ENCODE data around the gene LCN10. TPM values are rescaled to one million over a fixed set of nuclear protein-coding genes. Genes with fewer than 3 reads are reported as not detected.

Gene LCN10
- total and polyA plus RNA-seq, 4 experiments from 2014 or later = 0.22 to 1.3 (median 0.70) TPM

DNA sequence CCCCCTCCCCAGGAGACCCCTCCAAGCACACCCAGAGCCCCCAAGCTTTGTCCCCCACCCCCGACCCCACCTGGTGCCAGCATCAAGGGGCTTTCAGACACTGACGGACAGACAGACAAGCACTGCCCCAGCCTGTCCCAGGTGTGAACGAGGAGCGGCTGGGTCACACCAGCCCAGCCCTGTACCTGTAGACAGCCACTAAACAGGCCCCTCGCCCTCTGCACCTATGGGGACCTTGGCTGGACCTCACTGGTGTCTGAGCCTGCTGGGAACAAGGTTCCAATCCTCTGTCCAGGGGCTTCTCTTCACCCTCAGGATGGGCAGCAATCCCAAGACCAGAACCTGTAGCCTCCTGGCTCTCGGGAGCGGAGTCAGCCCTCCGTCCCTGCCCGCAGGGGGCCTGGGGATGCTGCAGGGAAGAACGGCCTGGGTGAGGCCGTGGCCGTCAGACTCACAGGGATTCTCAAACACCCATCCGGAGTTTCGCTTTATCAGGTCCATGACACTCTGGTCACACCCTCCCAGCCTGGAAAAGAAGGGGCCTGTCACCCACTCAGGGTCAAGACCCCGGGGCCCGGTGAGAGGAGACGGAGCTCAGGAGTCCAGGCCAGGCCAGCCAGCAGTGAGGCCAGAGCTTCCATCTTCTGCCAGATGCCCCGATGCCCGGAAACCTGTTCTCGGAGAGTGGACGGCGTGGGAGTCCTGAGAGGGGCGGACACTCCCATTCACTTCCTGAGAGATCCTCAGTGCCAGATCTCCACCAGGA lies 2.8 kb upstream of the LCN10 start:
- Mint-ChIP-seq H3K9me3 (peaks cover 0 to 1% (median 0%) of the 10 kb centered on the region in 8 donors), H3K36me3 (no peaks in the 10 kb centered on the region), H3K4me3 (no peak overlapping the region), H3K4me1 (peaks cover 0 to 7% (median under 1%) of the 10 kb centered on the region in 4 donors), H3K27ac (no peak overlapping the region), H3K27me3 (peaks cover 0 to 3% of the 10 kb centered on the region in 2 donors)
- Histone ChIP-seq H3K4me3 (ENCODE audit: low read length in 2 of 2) (no peak overlapping the region), H3K36me3 (ENCODE audit: insufficient read depth, low read length) (no peaks in the 10 kb centered on the region), H3K4me1 (ENCODE audit: insufficient read depth, low read length) (peaks cover 13% of the 10 kb centered on the region), H3K27me3 (ENCODE audit: insufficient read depth, low read length) (no peaks in the 10 kb centered on the region), H3K9me3 (ENCODE audit: control insufficient read depth in 1 of 2, low read length in 2 of 2) (no peaks in the 10 kb centered on the region), H3K27ac (ENCODE audit: low read depth, low read length) (no peak overlapping the region)
- ChIA-PET POLR2A (ENCODE audit: partially characterized antibody) (interaction anchor here (0.5 to 0.7 kb wide), 2 partner anchors 19 to 45 kb away, joined by 3 read pairs; no protein-coding TSS in a partner anchor), CTCF (ENCODE audit: partially characterized antibody) (no interaction called here)
- peak in 1 of 5 donors; percentile 38 for DNase-seq
- intact Hi-C loops (cut with micrococcal nuclease) = no loop called here

DNA sequence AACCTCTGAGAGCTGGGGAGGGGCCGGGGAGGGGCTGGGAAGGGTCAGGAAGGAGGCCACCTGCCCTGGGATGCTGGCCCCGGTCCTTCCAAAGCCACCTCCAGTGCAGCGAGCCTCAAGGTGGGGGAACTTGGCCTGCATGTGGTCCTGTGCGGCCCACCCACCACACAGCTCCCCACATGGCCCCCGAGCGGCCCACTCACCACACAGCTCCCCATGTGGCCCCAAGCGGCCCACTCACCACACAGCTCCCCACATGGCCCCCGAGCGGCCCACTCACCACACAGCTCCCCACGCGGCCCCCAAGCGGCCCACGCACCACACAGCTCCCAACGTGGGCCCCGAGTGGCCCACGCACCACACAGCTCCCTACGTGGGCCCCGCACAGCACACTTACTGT lies 2.0 kb upstream of the LCN10 start:
- no peak overlapping the region for H3K27ac Mint-ChIP-seq
- POLR2A ChIA-PET (ENCODE audit: partially characterized antibody) = interaction anchor here (0.5 to 0.7 kb wide), 2 partner anchors 18 to 44 kb away, joined by 3 read pairs; no protein-coding TSS in a partner anchor

DNA sequence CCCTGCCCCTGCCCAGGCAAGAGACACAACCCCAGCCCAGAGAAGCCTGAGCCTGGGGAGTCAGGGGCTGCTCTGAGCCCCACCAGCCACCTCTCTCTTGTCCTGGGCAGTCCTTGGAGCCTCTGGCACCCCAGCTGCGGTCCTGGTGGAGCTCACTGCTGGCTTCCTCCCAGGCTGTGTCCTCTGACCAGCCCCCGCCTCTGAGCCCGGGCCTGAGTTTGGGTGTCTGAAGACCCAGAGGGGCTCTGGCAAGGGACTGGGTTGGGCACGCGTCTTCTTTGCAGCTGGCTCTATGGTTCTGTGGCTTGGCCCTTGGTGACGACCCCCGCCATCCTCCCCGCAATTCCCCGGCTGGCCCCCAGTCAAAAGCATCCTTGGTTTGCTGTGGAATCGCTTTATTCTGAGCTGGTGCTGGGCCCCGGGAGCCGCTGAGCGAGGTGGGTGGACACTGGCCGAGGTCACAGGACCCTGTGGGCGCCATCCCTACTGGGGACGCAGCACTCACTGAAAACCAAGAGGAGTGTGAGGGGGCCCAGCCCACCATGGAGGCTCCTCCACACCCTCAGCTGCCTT lies 985 bp upstream of the LCN10 start:
- intact Hi-C loops (cut with micrococcal nuclease) = no loop called here
- H3K27me3 Mint-ChIP-seq = peaks cover 0 to 3% of the 10 kb centered on the region in 2 donors
- H3K36me3 Mint-ChIP-seq = no peaks in the 10 kb centered on the region
- H3K27ac Mint-ChIP-seq = no peak overlapping the region
- Histone ChIP-seq H3K27me3 (ENCODE audit: insufficient read depth, low read length) (no peaks in the 10 kb centered on the region), H3K27ac (ENCODE audit: low read depth, low read length) (no peak overlapping the region), H3K4me3 (ENCODE audit: low read length in 2 of 2) (no peak overlapping the region), H3K36me3 (ENCODE audit: insufficient read depth, low read length) (no peaks in the 10 kb centered on the region), H3K4me1 (ENCODE audit: insufficient read depth, low read length) (peaks cover 13% of the 10 kb centered on the region), H3K9me3 (ENCODE audit: control insufficient read depth in 1 of 2, low read length in 2 of 2) (no peaks in the 10 kb centered on the region)
- peaks cover 0 to 7% (median 3%) of the 10 kb centered on the region in 4 donors for H3K4me1 Mint-ChIP-seq
- POLR2A ChIA-PET (ENCODE audit: partially characterized antibody) = interaction anchor here (1.3 kb wide), 1 partner anchor 16 kb away, joined by 3 read pairs; no protein-coding TSS in a partner anchor
- CTCF ChIA-PET (ENCODE audit: partially characterized antibody) = no interaction called here
- peak in 1 of 5 donors; percentile 28 for DNase-seq
- no peaks in the 10 kb centered on the region for H3K9me3 Mint-ChIP-seq
- H3K4me3 Mint-ChIP-seq = no peak overlapping the region

More for the DNA sequence above, 2.0 kb upstream of the LCN10 start:
- Mint-ChIP-seq H3K4me3 (no peak overlapping the region), H3K9me3 (no peaks in the 10 kb centered on the region), H3K4me1 (peaks cover 0 to 7% (median 3%) of the 10 kb centered on the region in 4 donors), H3K36me3 (no peaks in the 10 kb centered on the region), H3K27me3 (peaks cover 0 to 3% of the 10 kb centered on the region in 2 donors)
- H3K4me3 ChIP-seq (ENCODE audit: low read length in 2 of 2) = no peak overlapping the region
- CTCF ChIA-PET (ENCODE audit: partially characterized antibody) = no interaction called here
- peaks cover 13% of the 10 kb centered on the region for H3K4me1 ChIP-seq (ENCODE audit: insufficient read depth, low read length)
- no peaks in the 10 kb centered on the region for H3K9me3 ChIP-seq (ENCODE audit: control insufficient read depth in 1 of 2, low read length in 2 of 2)
- intact Hi-C loops (cut with micrococcal nuclease) = no loop called here
- H3K27ac ChIP-seq (ENCODE audit: low read depth, low read length) = no peak overlapping the region
- no peak for DNase-seq
- no peaks in the 10 kb centered on the region for H3K36me3 ChIP-seq (ENCODE audit: insufficient read depth, low read length)
- no peaks in the 10 kb centered on the region for H3K27me3 ChIP-seq (ENCODE audit: insufficient read depth, low read length)

DNA sequence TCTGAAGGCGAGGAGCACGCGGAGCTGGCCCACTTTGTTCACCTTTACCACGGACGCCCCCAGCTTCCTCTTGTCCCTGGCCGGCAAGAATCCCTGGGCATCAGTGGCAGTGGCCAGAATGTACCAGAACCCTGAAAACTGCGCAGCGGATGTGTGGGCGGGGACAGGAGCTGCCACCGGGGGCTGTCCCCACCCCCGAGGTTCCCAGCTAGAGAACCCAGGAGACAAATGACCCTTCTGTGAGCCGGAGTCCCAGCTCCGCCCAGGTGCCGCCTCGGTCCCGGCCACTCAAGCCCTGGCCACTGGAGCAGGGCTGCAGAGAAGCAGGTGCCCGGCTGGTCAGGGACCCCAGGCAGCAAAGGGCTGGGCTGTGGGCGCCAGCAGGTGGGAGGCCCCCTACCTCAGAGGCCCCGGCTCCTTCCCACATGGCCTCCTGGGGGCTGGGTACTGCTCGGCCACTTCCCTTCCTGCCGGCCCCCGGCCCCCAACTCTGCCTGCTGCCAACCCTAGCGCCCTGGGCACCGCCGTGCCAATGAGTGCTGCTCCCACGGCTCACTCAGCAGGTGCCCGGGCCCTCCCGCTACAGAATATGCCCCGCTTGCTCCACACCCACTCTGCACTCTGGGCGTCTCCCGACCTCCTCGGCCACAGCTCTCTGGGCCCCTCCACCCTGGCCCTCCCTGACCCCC lies 713 bp downstream of the LCN10 start:
- POLR2A ChIA-PET (ENCODE audit: partially characterized antibody) = interaction anchor here (0.7 to 1.5 kb wide), 2 partner anchors 14 to 17 kb away, joined by 3 to 13 read pairs; no protein-coding TSS in a partner anchor
- peak overlapping the region in 1 of 2 donors; percentile 28 for H3K4me3 ChIP-seq (ENCODE audit: low read length in 2 of 2)
- no peak overlapping the region for H3K27ac ChIP-seq (ENCODE audit: low read depth, low read length)
- CTCF ChIA-PET (ENCODE audit: partially characterized antibody) = no interaction called here
- peak in 1 of 5 donors; percentile 29 for DNase-seq
- intact Hi-C loops (cut with micrococcal nuclease) = no loop called here
- H3K9me3 ChIP-seq (ENCODE audit: control insufficient read depth in 1 of 2, low read length in 2 of 2) = no peaks in the 10 kb centered on the region
- Mint-ChIP-seq H3K27ac (no peak overlapping the region), H3K36me3 (no peaks in the 10 kb centered on the region), H3K27me3 (peaks cover 0 to 2% of the 10 kb centered on the region in 2 donors), H3K4me1 (peaks cover 0 to 7% (median 3%) of the 10 kb centered on the region in 4 donors), H3K4me3 (peak overlapping the region in 6 of 8 donors; percentile 25 to 76 (median 68)), H3K9me3 (no peaks in the 10 kb centered on the region)
- peaks cover 13% of the 10 kb centered on the region for H3K4me1 ChIP-seq (ENCODE audit: insufficient read depth, low read length)
- H3K36me3 ChIP-seq (ENCODE audit: insufficient read depth, low read length) = no peaks in the 10 kb centered on the region
- no peaks in the 10 kb centered on the region for H3K27me3 ChIP-seq (ENCODE audit: insufficient read depth, low read length)

DNA sequence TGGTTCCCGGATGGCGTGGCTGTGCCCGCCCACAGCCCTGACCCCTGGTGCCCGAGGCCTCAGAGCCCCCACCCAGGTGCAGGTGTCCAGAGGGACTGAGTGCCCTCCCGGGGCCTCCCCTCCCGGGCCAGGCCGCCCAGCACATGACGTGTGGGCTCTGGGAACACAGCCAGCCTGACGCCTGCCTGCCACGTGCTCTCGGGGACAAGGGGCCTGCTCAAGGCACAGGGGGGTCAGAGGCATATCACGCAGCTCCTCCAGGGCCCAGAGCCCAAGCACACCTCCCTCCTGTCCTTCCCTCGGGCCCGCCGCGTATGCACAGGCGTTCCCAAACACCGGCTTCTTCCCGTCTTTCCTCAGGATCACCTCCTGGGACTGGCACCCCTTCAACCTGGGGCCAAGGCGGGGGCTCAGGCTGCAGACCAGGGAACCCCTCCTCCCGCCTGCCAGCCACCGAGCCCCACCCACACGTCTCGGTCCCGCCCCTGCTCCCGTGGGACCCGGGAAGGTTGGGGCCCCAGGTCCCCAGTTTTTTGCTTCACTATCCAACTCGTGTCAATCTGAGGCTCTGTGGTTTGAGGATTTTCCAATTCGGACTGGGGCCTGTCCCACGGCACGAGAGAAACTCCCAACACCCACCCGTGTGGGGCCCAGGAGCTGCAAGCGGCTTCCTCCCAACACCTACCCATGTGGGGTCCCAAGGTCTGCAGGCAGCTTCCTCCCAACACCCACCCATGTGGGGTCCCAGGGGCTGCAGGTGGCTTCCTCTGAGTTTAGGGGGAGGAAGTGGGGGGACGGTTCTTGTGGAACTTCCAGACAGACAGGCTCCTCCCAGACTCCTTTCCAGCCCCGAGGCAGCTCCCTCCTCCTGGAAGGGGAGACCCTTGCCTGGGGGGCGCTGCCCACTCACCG lies 1.5 kb downstream of the LCN10 start:
- Histone ChIP-seq H3K27ac (ENCODE audit: low read depth, low read length) (no peak overlapping the region), H3K36me3 (ENCODE audit: insufficient read depth, low read length) (no peaks in the 10 kb centered on the region), H3K4me3 (ENCODE audit: low read length in 2 of 2) (peak overlapping the region in 1 of 2 donors; percentile 28), H3K9me3 (ENCODE audit: control insufficient read depth in 1 of 2, low read length in 2 of 2) (no peaks in the 10 kb centered on the region), H3K4me1 (ENCODE audit: insufficient read depth, low read length) (peaks cover 13% of the 10 kb centered on the region), H3K27me3 (ENCODE audit: insufficient read depth, low read length) (no peaks in the 10 kb centered on the region)
- intact Hi-C loops (cut with micrococcal nuclease) = no loop called here
- ChIA-PET POLR2A (ENCODE audit: partially characterized antibody) (interaction anchor here (0.7 to 1.5 kb wide), 3 partner anchors 11 to 16 kb away, joined by 3 to 13 read pairs (median 3); no protein-coding TSS in a partner anchor), CTCF (ENCODE audit: partially characterized antibody) (no interaction called here)
- Mint-ChIP-seq H3K9me3 (no peaks in the 10 kb centered on the region), H3K4me3 (peak overlapping the region in 6 of 8 donors; percentile 25 to 76 (median 68)), H3K4me1 (peaks cover 0 to 7% (median 3%) of the 10 kb centered on the region in 4 donors), H3K27ac (peak overlapping the region in 1 of 7 donors; percentile 51), H3K27me3 (no peaks in the 10 kb centered on the region), H3K36me3 (no peaks in the 10 kb centered on the region)
- DNase-seq = peak in 1 of 5 donors; percentile 20

DNA sequence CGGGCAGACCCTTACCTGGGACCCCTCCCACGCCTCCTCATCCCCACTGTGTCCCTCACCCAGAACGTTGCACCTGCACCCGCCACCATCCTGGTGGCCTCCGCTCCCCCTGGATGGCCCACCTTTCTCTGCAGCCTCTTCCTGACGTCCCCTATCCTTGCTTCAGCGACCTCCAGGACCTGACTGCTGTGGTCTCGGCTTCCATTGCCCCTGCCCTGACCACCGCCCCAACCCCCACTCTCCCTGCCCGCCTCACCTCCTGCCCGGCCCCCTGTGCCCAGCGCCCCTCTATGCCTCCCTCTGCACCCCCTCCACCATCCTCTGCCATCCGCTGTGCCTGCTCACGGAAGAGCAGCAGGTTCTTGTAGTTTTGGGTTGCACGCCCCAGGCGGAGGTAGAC lies 2.2 kb downstream of the LCN10 start:
- no peaks in the 10 kb centered on the region for H3K9me3 Mint-ChIP-seq
- no peaks in the 10 kb centered on the region for H3K36me3 Mint-ChIP-seq
- Histone ChIP-seq H3K4me1 (ENCODE audit: insufficient read depth, low read length) (peaks cover 13% of the 10 kb centered on the region), H3K4me3 (ENCODE audit: low read length in 2 of 2) (no peak overlapping the region), H3K36me3 (ENCODE audit: insufficient read depth, low read length) (no peaks in the 10 kb centered on the region), H3K9me3 (ENCODE audit: control insufficient read depth in 1 of 2, low read length in 2 of 2) (no peaks in the 10 kb centered on the region), H3K27ac (ENCODE audit: low read depth, low read length) (no peak overlapping the region), H3K27me3 (ENCODE audit: insufficient read depth, low read length) (no peaks in the 10 kb centered on the region)
- intact Hi-C loops (cut with micrococcal nuclease) = no loop called here
- H3K27ac Mint-ChIP-seq = no peak overlapping the region
- ChIA-PET POLR2A (ENCODE audit: partially characterized antibody) (interaction anchor here (1.0 kb wide), 1 partner anchor 11 kb away, joined by 3 read pairs; no protein-coding TSS in a partner anchor), CTCF (ENCODE audit: partially characterized antibody) (no interaction called here)
- no peaks in the 10 kb centered on the region for H3K27me3 Mint-ChIP-seq
- H3K4me3 Mint-ChIP-seq = peak overlapping the region in 2 of 8 donors; percentile 49 to 58
- DNase-seq = peak in 1 of 5 donors; percentile 26
- H3K4me1 Mint-ChIP-seq = peaks cover 0 to 7% (median 3%) of the 10 kb centered on the region in 4 donors
